K562 (cell line): Measurements from ENCODE around the gene CNTD1. TPM values are rescaled to one million over a fixed set of nuclear protein-coding genes. Genes with fewer than 3 reads are reported as not detected.
A peak's percentile ranks its signal among the peaks of the same experiment; 100 is the strongest.
"Not testable (repeated sequence)": the region's sequence is repeated elsewhere in the genome, so short reads cannot be mapped to it uniquely, and the experiment has no call there.

Source experiments
- ATAC-seq: fragments of 200-7000 bp; cut with Tn5 transposase; 3 replicates; pipeline ENCODE4 v1.9.1; 2020; ENCODE audit warnings: moderate library complexity
- BruUV-seq: library from RNA; stranded (reverse); fragments of 400-500 nt; replicated peaks from 2 replicates; lab custom pipeline; 2021; lab: Mats Ljungman, UMichigan
- CTCF ChIA-PET: fragments of 300-600 bp; formaldehyde crosslinking; extraction: SDS; loops from one replicate; lab custom pipeline; 2021; ENCODE audit warnings: low intra/inter-chr PET ratio; lab: Yijun Ruan, JAX
- POLR2A ChIA-PET: fragments of 300-600, 350-650 bp; sonication (Branson Sonifier 250); formaldehyde crosslinking; extraction: SDS; loops from one replicate; lab custom pipeline; 2021; ENCODE audit warnings: antibody characterized with exemption, inconsistent platforms; lab: Yijun Ruan, JAX
- DNase-seq, 4 experiments: peaks; one replicate each; pipeline versions ENCODE4 v3.0.0 to v3.0.0-alpha.2; 2011 to 2018; ENCODE audit warnings: low spot score in 3 of 4, mixed read lengths in 3 of 4; ENCODE audit errors: extremely low read depth in 1 of 4
- FAIRE-seq: peaks from 2 replicates; lab custom pipeline; 2011; peaks lifted over from hg19 to GRCh38; lab: Jason Lieb, UNC
- H2AFZ ChIP-seq: 2 replicates; pipeline ENCODE4 v1.6.0; 2011; ENCODE audit warnings: low read depth, low read length, control low read depth, inconsistent platforms
- H3K27ac ChIP-seq: fragments of 200-600 bp; 3 replicates; pipeline ENCODE4 v1.8.0; 2011; ENCODE audit warnings: low read depth, mild to moderate bottlenecking, control low read depth, inconsistent platforms, low read length, moderate library complexity, mixed read lengths; ENCODE audit errors: extremely low read depth
- H3K27me3 ChIP-seq, 2 experiments: fragments of 300-600 bp in 1 of 2; 2 replicates in 1 of 2; 3 replicates in 1 of 2; pipeline versions ENCODE4 v1.6.0 to v1.8.0; 2011; ENCODE audit warnings: inconsistent platforms in 2 of 2, low read length in 2 of 2, mild to moderate bottlenecking in 1 of 2, mixed read lengths in 1 of 2, moderate library complexity in 1 of 2; ENCODE audit not compliant: control insufficient read depth in 2 of 2, insufficient read depth in 2 of 2
- H3K36me3 ChIP-seq: fragments of 300-600 bp; 3 replicates; pipeline ENCODE4 v1.8.0; 2011; ENCODE audit warnings: mild to moderate bottlenecking, low read length, inconsistent platforms; ENCODE audit not compliant: control insufficient read depth, insufficient read depth
- H3K4me1 ChIP-seq, 2 experiments: fragments of 200-600 bp in 1 of 2; replicated peaks in 1 of 2; 2 replicates in 1 of 2; 3 replicates in 1 of 2; pipeline versions ENCODE4 v1.5.1 to v1.8.0; 2011; ENCODE audit warnings: inconsistent platforms in 2 of 2, low read length in 2 of 2, mild to moderate bottlenecking in 1 of 2, mixed read lengths in 1 of 2, moderate library complexity in 1 of 2; ENCODE audit not compliant: control insufficient read depth in 2 of 2, insufficient read depth in 2 of 2
- H3K4me2 ChIP-seq: 2 replicates; pipeline ENCODE4 v1.6.1; 2011; ENCODE audit warnings: low read length, control low read depth, inconsistent platforms, mixed read lengths; ENCODE audit not compliant: insufficient read depth
- H3K4me3 ChIP-seq: fragments of 200-600 bp; sonication (generic), shearing (Covaris generic); 2 replicates; pipeline ENCODE4 v1.5.1; 2016; ENCODE audit warnings: control low read depth, inconsistent platforms
- H3K79me2 ChIP-seq: fragments of 200-600 bp; 3 replicates; pipeline ENCODE4 v1.8.0; 2011; ENCODE audit warnings: low read length, inconsistent platforms; ENCODE audit not compliant: control insufficient read depth, insufficient read depth
- H3K9ac ChIP-seq, 2 experiments: 2 replicates each; pipeline versions ENCODE4 v1.6.0 to v1.6.1; 2011; ENCODE audit warnings: low read depth in 2 of 2, low read length in 2 of 2, control low read depth in 1 of 2, inconsistent platforms in 1 of 2, mild to moderate bottlenecking in 1 of 2, mixed read lengths in 1 of 2; ENCODE audit not compliant: insufficient read depth in 1 of 2
- H3K9me1 ChIP-seq: one replicate; pipeline ENCODE4 v1.6.0; 2011; ENCODE audit warnings: inconsistent platforms, mild to moderate bottlenecking, low read length, moderate library complexity; ENCODE audit not compliant: control insufficient read depth, insufficient read depth
- H3K9me3 ChIP-seq: replicated peaks from 2 replicates; pipeline ENCODE4 v1.5.1; 2011; ENCODE audit warnings: low read depth, low read length, inconsistent platforms; ENCODE audit not compliant: control insufficient read depth, insufficient read depth
- H4K20me1 ChIP-seq: replicated peaks from 2 replicates; pipeline ENCODE4 v1.6.1; 2011; ENCODE audit warnings: low read length, inconsistent platforms, mixed read lengths; ENCODE audit not compliant: control insufficient read depth, insufficient read depth
- CBFA2T2 ChIP-seq: fragments of 450-650 bp; conservative IDR thresholded peaks from 2 replicates; pipeline ENCODE4 v1.6.1; 2017; ENCODE audit warnings: mild to moderate bottlenecking
- CBFA2T3 ChIP-seq: fragments of 450-650 bp; IDR thresholded peaks from 2 replicates; pipeline ENCODE4 v1.6.1; 2017
- EGR1 ChIP-seq: fragments of 450-650 bp; conservative IDR thresholded peaks from 2 replicates; pipeline ENCODE4 v1.6.1; 2017; ENCODE audit warnings: mild to moderate bottlenecking
- KDM1A ChIP-seq, 2 experiments: fragments of 450-650 bp; IDR thresholded peaks; 2 replicates each; pipeline ENCODE4 v1.6.1; 2016; ENCODE audit warnings: mild to moderate bottlenecking in 2 of 2
- WGBS: fragments of 100-300 bp; shearing (Covaris generic); methylation state at CpG from one replicate; pipeline ENCODE4 v1.1.6; 2016; ENCODE audit warnings: low coverage, mixed read lengths; ENCODE audit not compliant: insufficient coverage; ENCODE audit errors: missing lambda C conversion rate; 5-methylcytosine and 5-hydroxymethylcytosine counted together
- in situ Hi-C: fragments of 300-500 bp; cut with MboI; formaldehyde crosslinking; loops from 4 replicates; pipeline ENCODE4 v1.15.0; 2018; ENCODE audit warnings: inconsistent platforms, mixed read lengths
- intact Hi-C: fragments of 100-400 bp; cut with micrococcal nuclease; formaldehyde crosslinking; loops from 2 replicates; pipeline ENCODE4 v1.14.2; 2022
- polyA plus RNA-seq, 8 experiments: library from polyadenylated mRNA; depleted of rRNA in 4 of 8; stranded (reverse) in 5 of 8; unstranded in 3 of 8; fragments of >200 nt; fragmentation: Nextera tagmentation in 2 of 8; fragmentation: Illumina TruSeq in 1 of 8; extraction: Ambion mirVana in 2 of 8; extraction: Trizol in 1 of 8; gene quantifications; 2 replicates each; pipeline versions ENCODE4 v1.2.1 to v1.2.3, GENCODE V29; 2011 to 2014; ENCODE audit warnings: inconsistent platforms in 1 of 8, missing spikeins in 1 of 8
- total RNA-seq, 7 experiments: library from RNA; depleted of rRNA in 6 of 7; stranded (reverse); fragments of >200 nt in 6 of 7; fragmentation: Illumina TruSeq in 2 of 7; extraction: Trizol in 2 of 7; gene quantifications; 2 replicates each; pipeline versions ENCODE4 v1.2.1 to v1.2.3, GENCODE V29; 2011 to 2021; ENCODE audit warnings: low replicate concordance in 1 of 7
- TF ChIP-seq, protein P1 (sequence below), 3 experiments: fragments of 200-800 bp in 1 of 3; fragments of 250-450 bp in 1 of 3; fragments of 450-650 bp in 1 of 3; sonication (Bioruptor Pico) in 1 of 3; sonication (Bioruptor generic) in 1 of 3; formaldehyde crosslinking in 1 of 3; IDR thresholded peaks; 2 replicates each; pipeline versions ENCODE4 v1.6.1 to v1.8.0; 2016 to 2022; ENCODE audit warnings: mild to moderate bottlenecking in 2 of 3, missing genetic modification characterization in 2 of 3, missing compliant biosample characterization in 1 of 3, moderate library complexity in 1 of 3

The CNTD1 gene
- total and polyA plus RNA-seq, 9 of the 15 experiments (the other 6 are each of a cell fraction or from before 2014, with no cell fraction given) = 0.12 to 0.86 (median 0.41) TPM; not detected in 1

DNA sequence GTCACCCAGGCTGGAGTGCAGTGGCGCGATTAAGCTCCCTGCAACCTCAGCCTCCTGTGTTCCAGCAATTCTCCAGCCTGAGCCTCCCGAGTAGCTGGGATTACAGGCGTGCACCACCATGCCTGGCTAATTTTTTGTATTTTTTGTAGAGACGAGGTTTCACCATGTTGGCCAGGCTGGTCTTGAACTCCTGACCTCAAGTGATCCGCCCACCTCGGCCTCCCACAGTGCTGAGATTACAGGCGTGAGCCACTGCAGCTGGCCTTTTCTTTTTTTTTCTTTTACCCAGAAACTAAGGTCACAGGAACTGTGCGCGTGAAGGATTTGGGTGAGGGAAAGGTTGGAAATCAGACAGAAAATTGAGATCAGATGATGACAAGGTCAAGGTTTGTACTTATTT, 28.7 kb upstream of the CNTD1 start:
- FAIRE-seq, ATAC-seq, H3K4me3 ChIP-seq, in situ Hi-C loops, intact Hi-C loops, DNase-seq, CTCF ChIA-PET, H3K4me2 ChIP-seq, H4K20me1 ChIP-seq, H2AFZ ChIP-seq, H3K9ac ChIP-seq, H3K36me3 ChIP-seq, BruUV-seq, H3K27ac ChIP-seq, H3K27me3 ChIP-seq, H3K9me3 ChIP-seq, H3K9me1 ChIP-seq: not testable (repeated sequence)
- WGBS = 33% methylated on average over 10 of the region's 10 CpGs
- Histone ChIP-seq H3K4me1 (peaks cover 19 to 20% of the 10 kb centered on the region in 2 experiments), H3K79me2 (peaks cover 17% of the 10 kb centered on the region)
- TF ChIP-seq KDM1A (IDR thresholded peaks at IDR 0.05) = peak; percentile 66 to 71; a peak in 3 of 4 replicates
- TF ChIP-seq EGR1 = peak; percentile 70
- TF ChIP-seq CBFA2T2 = 0 out of 2 replicates have a peak, but pooled peaks have one; percentile 22
- TF ChIP-seq, protein P1, sequence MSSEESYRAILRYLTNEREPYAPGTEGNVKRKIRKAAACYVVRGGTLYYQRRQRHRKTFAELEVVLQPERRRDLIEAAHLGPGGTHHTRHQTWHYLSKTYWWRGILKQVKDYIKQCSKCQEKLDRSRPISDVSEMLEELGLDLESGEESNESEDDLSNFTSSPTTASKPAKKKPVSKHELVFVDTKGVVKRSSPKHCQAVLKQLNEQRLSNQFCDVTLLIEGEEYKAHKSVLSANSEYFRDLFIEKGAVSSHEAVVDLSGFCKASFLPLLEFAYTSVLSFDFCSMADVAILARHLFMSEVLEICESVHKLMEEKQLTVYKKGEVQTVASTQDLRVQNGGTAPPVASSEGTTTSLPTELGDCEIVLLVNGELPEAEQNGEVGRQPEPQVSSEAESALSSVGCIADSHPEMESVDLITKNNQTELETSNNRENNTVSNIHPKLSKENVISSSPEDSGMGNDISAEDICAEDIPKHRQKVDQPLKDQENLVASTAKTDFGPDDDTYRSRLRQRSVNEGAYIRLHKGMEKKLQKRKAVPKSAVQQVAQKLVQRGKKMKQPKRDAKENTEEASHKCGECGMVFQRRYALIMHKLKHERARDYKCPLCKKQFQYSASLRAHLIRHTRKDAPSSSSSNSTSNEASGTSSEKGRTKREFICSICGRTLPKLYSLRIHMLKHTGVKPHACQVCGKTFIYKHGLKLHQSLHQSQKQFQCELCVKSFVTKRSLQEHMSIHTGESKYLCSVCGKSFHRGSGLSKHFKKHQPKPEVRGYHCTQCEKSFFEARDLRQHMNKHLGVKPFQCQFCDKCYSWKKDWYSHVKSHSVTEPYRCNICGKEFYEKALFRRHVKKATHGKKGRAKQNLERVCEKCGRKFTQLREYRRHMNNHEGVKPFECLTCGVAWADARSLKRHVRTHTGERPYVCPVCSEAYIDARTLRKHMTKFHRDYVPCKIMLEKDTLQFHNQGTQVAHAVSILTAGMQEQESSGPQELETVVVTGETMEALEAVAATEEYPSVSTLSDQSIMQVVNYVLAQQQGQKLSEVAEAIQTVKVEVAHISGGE (CRISPR knock-in tag; IDR thresholded peaks at IDR 0.05) = 0 out of 6 replicates have a peak, but pooled peaks of 1 of the 3 experiments have one; percentile 28
- TF ChIP-seq CBFA2T3 = peak; percentile 47; the same call in 1 of the 2 replicates
- POLR2A ChIA-PET = interaction anchor here (0.5 to 0.7 kb wide), 5 partner anchors 9 to 226 kb away, joined by 3 read pairs; no protein-coding TSS in a partner anchor
